NCI-H1417 (cell line): ENCODE measurements around the gene GALC.
A peak's percentile ranks its signal among the peaks of the same experiment; 100 is the strongest.

ENCODE experiments used
- DNase-seq, 3 experiments: peaks; one replicate each; lab custom pipeline; 2025; lab: John Stamatoyannopoulos, UW

Gene GALC

GRCh38 chr14:87888136-87888999 is 104.6 kb downstream of the GALC start:
- DNase-seq = peak in 2 of 3 experiments; percentile 17 to 43

GRCh38 chr14:87883750-87884149 is 109.2 kb downstream of the GALC start:
- DNase-seq = no peak
